HEK293 (cell line): ENCODE measurements around the gene CD37.

Experiments
- CTCF ChIA-PET: fragments of 350-600 bp; formaldehyde crosslinking; extraction: SDS; loops from one replicate; lab custom pipeline; 2021; ENCODE audit warnings: antibody characterized with exemption; lab: Yijun Ruan, JAX
- POLR2A ChIA-PET: fragments of 300-600 bp; formaldehyde crosslinking; extraction: SDS; loops from one replicate; lab custom pipeline; 2020; ENCODE audit warnings: antibody characterized with exemption, inconsistent platforms; lab: Yijun Ruan, JAX
- H3K27ac ChIP-seq: fragments of 200-500 bp; sonication (Bioruptor generic); 2 replicates; pipeline ENCODE4 v1.5.1; 2014; ENCODE audit warnings: low read depth, low read length, control low read depth, inconsistent platforms; ENCODE audit errors: extremely low read depth
- H3K36me3 ChIP-seq, 2 experiments: fragments of 200-500 bp in 1 of 2; sonication (Bioruptor generic) in 1 of 2; 1 replicate in 1 of 2; 2 replicates in 1 of 2; pipeline ENCODE4 v1.5.1; 2014 to 2017; ENCODE audit warnings: inconsistent platforms in 2 of 2, low read length in 2 of 2; ENCODE audit not compliant: control insufficient read depth in 2 of 2, insufficient read depth in 1 of 2
- H3K4me1 ChIP-seq: fragments of 200-500 bp; sonication (Bioruptor generic); 2 replicates; pipeline ENCODE4 v1.5.1; 2014; ENCODE audit warnings: mild to moderate bottlenecking, low read length, inconsistent platforms; ENCODE audit not compliant: control insufficient read depth, insufficient read depth
- H3K4me3 ChIP-seq: 2 replicates; pipeline ENCODE4 v1.5.1; 2011; ENCODE audit warnings: low read depth, mild to moderate bottlenecking, control low read depth, low read length, moderate library complexity
- H3K9me3 ChIP-seq: fragments of 200-500 bp; sonication (Bioruptor generic); 2 replicates; pipeline ENCODE4 v1.5.1; 2014; ENCODE audit warnings: low read depth, low read length, inconsistent platforms; ENCODE audit not compliant: control insufficient read depth, insufficient read depth
- BCL11B ChIP-seq: fragments of 450-650 bp; formaldehyde crosslinking; IDR thresholded peaks from 2 replicates; pipeline ENCODE4 v1.5.1; 2016; ENCODE audit warnings: low read depth, missing biosample characterization, missing genetic modification characterization
- CTCF ChIP-seq: fragments of 450-650 bp; formaldehyde crosslinking; IDR thresholded peaks from 2 replicates; pipeline ENCODE4 v1.5.1; 2016; ENCODE audit warnings: missing biosample characterization, missing genetic modification characterization
- KLF16 ChIP-seq: fragments of 450-650 bp; formaldehyde crosslinking; IDR thresholded peaks from 2 replicates; pipeline ENCODE4 v1.5.1; 2017; ENCODE audit warnings: missing biosample characterization, missing genetic modification characterization
- KLF7 ChIP-seq: fragments of 450-650 bp; formaldehyde crosslinking; IDR thresholded peaks from 2 replicates; pipeline ENCODE4 v1.5.1; 2016; ENCODE audit warnings: missing biosample characterization, missing genetic modification characterization, borderline replicate concordance
- OVOL3 ChIP-seq: fragments of 450-650 bp; formaldehyde crosslinking; IDR thresholded peaks from 2 replicates; pipeline ENCODE4 v1.5.1; 2016; ENCODE audit warnings: missing biosample characterization, missing genetic modification characterization
- PRDM1 ChIP-seq: fragments of 450-650 bp; formaldehyde crosslinking; IDR thresholded peaks from 2 replicates; pipeline ENCODE4; 2016; ENCODE audit warnings: missing biosample characterization, missing genetic modification characterization
- PRDM10 ChIP-seq: fragments of 450-650 bp; formaldehyde crosslinking; IDR thresholded peaks from 2 replicates; pipeline ENCODE4 v1.5.1; 2016; ENCODE audit warnings: missing biosample characterization, missing genetic modification characterization
- SP3 ChIP-seq: fragments of 450-650 bp; formaldehyde crosslinking; IDR thresholded peaks from 2 replicates; pipeline ENCODE4 v1.5.1; 2016; ENCODE audit warnings: missing biosample characterization, missing genetic modification characterization
- ZBTB17 ChIP-seq: fragments of 450-650 bp; formaldehyde crosslinking; IDR thresholded peaks from 2 replicates; pipeline ENCODE4 v1.5.1; 2016; ENCODE audit warnings: missing biosample characterization, missing genetic modification characterization
- ZBTB20 ChIP-seq: fragments of 450-650 bp; formaldehyde crosslinking; IDR thresholded peaks from 2 replicates; pipeline ENCODE4 v1.5.1; 2016; ENCODE audit warnings: missing biosample characterization, missing genetic modification characterization
- ZBTB26 ChIP-seq: fragments of 450-650 bp; formaldehyde crosslinking; optimal IDR thresholded peaks from 2 replicates; pipeline ENCODE3; 2016; ENCODE audit warnings: missing biosample characterization, mild to moderate bottlenecking, missing genetic modification characterization
- ZBTB48 ChIP-seq: fragments of 450-650 bp; formaldehyde crosslinking; IDR thresholded peaks from 2 replicates; pipeline ENCODE4 v1.5.1; 2016; ENCODE audit warnings: missing biosample characterization, missing genetic modification characterization
- ZBTB6 ChIP-seq: fragments of 450-650 bp; formaldehyde crosslinking; IDR thresholded peaks from 2 replicates; pipeline ENCODE4 v1.5.1; 2017; ENCODE audit warnings: missing biosample characterization, missing genetic modification characterization
- ZEB2 ChIP-seq: fragments of 450-650 bp; formaldehyde crosslinking; IDR thresholded peaks from 2 replicates; pipeline ENCODE4 v1.5.1; 2016; ENCODE audit warnings: missing biosample characterization, missing genetic modification characterization
- ZFP69B ChIP-seq: fragments of 450-650 bp; formaldehyde crosslinking; IDR thresholded peaks from 2 replicates; pipeline ENCODE4 v1.5.1; 2016; ENCODE audit warnings: missing biosample characterization, missing genetic modification characterization
- ZNF2 ChIP-seq: fragments of 450-650 bp; formaldehyde crosslinking; IDR thresholded peaks from 2 replicates; pipeline ENCODE4 v1.5.1; 2016; ENCODE audit warnings: missing biosample characterization, missing genetic modification characterization
- ZNF324 ChIP-seq: fragments of 450-650 bp; formaldehyde crosslinking; IDR thresholded peaks from 2 replicates; pipeline ENCODE4 v1.5.1; 2016; ENCODE audit warnings: missing biosample characterization, missing genetic modification characterization
- ZNF335 ChIP-seq: fragments of 450-650 bp; formaldehyde crosslinking; conservative IDR thresholded peaks from 2 replicates; pipeline ENCODE4 v1.5.1; 2016; ENCODE audit warnings: missing biosample characterization, missing genetic modification characterization
- ZNF366 ChIP-seq: fragments of 450-650 bp; formaldehyde crosslinking; conservative IDR thresholded peaks from 2 replicates; pipeline ENCODE4 v1.5.1; 2016; ENCODE audit warnings: missing biosample characterization, missing genetic modification characterization
- ZNF501 ChIP-seq: fragments of 450-650 bp; formaldehyde crosslinking; IDR thresholded peaks from 2 replicates; pipeline ENCODE4 v1.5.1; 2016; ENCODE audit warnings: missing biosample characterization, missing genetic modification characterization
- ZNF555 ChIP-seq: fragments of 450-650 bp; formaldehyde crosslinking; conservative IDR thresholded peaks from 2 replicates; pipeline ENCODE4 v1.5.1; 2017; ENCODE audit warnings: missing biosample characterization, mild to moderate bottlenecking, missing genetic modification characterization, inconsistent platforms
- ZNF600 ChIP-seq: fragments of 450-650 bp; formaldehyde crosslinking; IDR thresholded peaks from 2 replicates; pipeline ENCODE4 v1.5.1; 2016; ENCODE audit warnings: missing biosample characterization, missing genetic modification characterization
- ZNF626 ChIP-seq: fragments of 450-650 bp; sonication (Bioruptor Pico); formaldehyde crosslinking; IDR thresholded peaks from 2 replicates; pipeline ENCODE4 v1.5.1; 2018; ENCODE audit warnings: missing biosample characterization, missing genetic modification characterization, inconsistent platforms
- ZNF629 ChIP-seq: fragments of 450-650 bp; formaldehyde crosslinking; IDR thresholded peaks from 2 replicates; pipeline ENCODE4 v1.5.1; 2017; ENCODE audit warnings: missing biosample characterization, missing genetic modification characterization
- ZXDB ChIP-seq: fragments of 450-650 bp; formaldehyde crosslinking; IDR thresholded peaks from 2 replicates; pipeline ENCODE4 v1.5.1; 2016; ENCODE audit warnings: missing biosample characterization, missing genetic modification characterization
- TF ChIP-seq, protein P1 (sequence below): fragments of 450-650 bp; formaldehyde crosslinking; IDR thresholded peaks from 2 replicates; pipeline ENCODE4 v1.5.1; 2016; ENCODE audit warnings: missing biosample characterization, missing genetic modification characterization

CD37 gene

GRCh38 chr19:49362929-49363267, 27.7 kb downstream of the CD37 start (continued):
- TF ChIP-seq ZNF555 (tag by site-specific recombination) = no peak
- peak; percentile 91 for TF ChIP-seq ZBTB48 (tag by site-specific recombination)
- no peak for TF ChIP-seq ZBTB6
- TF ChIP-seq ZNF626 = no peak
- no peak for TF ChIP-seq ZFP69B (tag by site-specific recombination)

DNA sequence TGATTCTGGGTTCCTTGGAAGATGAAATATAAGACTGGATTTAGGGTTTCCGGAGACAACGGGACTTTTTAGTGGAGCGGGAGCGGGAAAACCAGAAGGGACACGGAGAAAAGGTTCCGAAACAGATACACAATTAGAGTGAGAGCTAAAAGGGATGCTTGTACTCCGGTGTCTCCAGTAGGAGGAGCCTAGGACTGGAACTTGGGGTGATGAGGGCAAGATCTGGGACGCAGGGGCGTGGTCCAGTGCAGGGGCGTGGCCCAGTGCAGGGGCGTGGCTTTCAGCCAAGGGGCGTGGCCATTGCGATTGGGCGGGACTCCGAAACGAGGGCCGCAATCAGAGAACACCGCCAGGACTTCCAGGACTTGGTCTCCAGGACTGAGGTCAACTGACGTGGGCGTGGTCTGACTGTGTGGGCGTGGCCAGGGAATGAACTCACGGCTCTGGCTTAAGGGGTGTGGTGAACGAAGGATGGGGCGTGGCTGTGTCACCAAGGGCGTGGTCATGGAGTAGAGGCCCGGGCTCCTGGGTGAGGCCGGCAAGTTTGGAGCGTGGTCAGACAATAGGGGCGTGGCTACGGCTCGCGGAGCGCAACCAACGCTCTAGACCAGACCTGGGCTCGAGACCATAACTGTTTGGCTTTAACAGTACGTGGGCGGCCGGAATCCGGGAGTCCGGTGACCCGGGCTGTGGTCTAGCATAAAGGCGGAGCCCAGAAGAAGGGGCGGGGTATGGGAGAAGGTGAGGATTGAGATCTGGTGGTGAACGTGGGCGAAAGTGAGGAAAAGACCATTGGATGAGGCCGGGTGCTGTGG, 28.3 kb downstream of the CD37 start, which contains the start of gene DKKL1:
Gene DKKL1, plus strand, starts transcription at position 610 of the 815 bp plus-strand sequence. Its CDS starts 122 bp downstream, at position 732.
- Histone ChIP-seq H3K9me3 (no peaks in the 10 kb centered on the region), H3K4me1 (peaks cover 14% of the 10 kb centered on the region), H3K36me3 (peaks cover 6 to 8% of the 10 kb centered on the region in 2 experiments; a peak in 2 of 3 replicates), H3K27ac (peak within 1 kb of the TSS; percentile 52; the same call in 1 of the 2 replicates), H3K4me3 (peak within 1 kb of the TSS; percentile 77)
- ChIA-PET POLR2A (interaction anchor here (0.7 to 2.0 kb wide), 6 partner anchors 79 to 339 kb away, joined by 3 to 6 read pairs (median 3); partner anchors contain the start of gene ALDH16A1), CTCF (interaction anchor here (0.6 to 1.0 kb wide), 4 partner anchors 12 to 136 kb away, joined by 3 to 4 read pairs (median 3); no protein-coding TSS in a partner anchor)
- TF ChIP-seq, protein P1, sequence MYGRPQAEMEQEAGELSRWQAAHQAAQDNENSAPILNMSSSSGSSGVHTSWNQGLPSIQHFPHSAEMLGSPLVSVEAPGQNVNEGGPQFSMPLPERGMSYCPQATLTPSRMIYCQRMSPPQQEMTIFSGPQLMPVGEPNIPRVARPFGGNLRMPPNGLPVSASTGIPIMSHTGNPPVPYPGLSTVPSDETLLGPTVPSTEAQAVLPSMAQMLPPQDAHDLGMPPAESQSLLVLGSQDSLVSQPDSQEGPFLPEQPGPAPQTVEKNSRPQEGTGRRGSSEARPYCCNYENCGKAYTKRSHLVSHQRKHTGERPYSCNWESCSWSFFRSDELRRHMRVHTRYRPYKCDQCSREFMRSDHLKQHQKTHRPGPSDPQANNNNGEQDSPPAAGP (tag by site-specific recombination) = 0 out of 2 replicates have a peak, but pooled peaks have one; percentile 28
- TF ChIP-seq SP3 (tag by site-specific recombination) = peak; percentile 99
- TF ChIP-seq PRDM10 (tag by site-specific recombination) = peak; percentile 83
- 0 out of 2 replicates have a peak, but pooled peaks have one; percentile 36 for TF ChIP-seq ZNF501
- TF ChIP-seq ZNF629 (tag by site-specific recombination) = no peak
- TF ChIP-seq CTCF (tag by site-specific recombination) = peak; percentile 46
- TF ChIP-seq BCL11B (tag by site-specific recombination) = peak; percentile 18; the same call in 1 of the 2 replicates
- peak; percentile 16 for TF ChIP-seq ZBTB26 (tag by site-specific recombination)
- no peak for TF ChIP-seq ZNF324
- TF ChIP-seq ZBTB20 (tag by site-specific recombination) = peak; percentile 18; the same call in 1 of the 2 replicates
- no peak; the same call in 1 of the 2 replicates for TF ChIP-seq ZXDB (tag by site-specific recombination)
- TF ChIP-seq ZNF335 (tag by site-specific recombination) = peak; percentile 19; the same call in 1 of the 2 replicates
- TF ChIP-seq KLF16 (tag by site-specific recombination) = 0 out of 2 replicates have a peak, but pooled peaks have one; percentile 65
- peak; percentile 56; the same call in 1 of the 2 replicates for TF ChIP-seq ZBTB17 (tag by site-specific recombination)
- peak; percentile 85 for TF ChIP-seq PRDM1 (tag by site-specific recombination)
- TF ChIP-seq KLF7 (tag by site-specific recombination) = peak; percentile 16; the same call in 1 of the 2 replicates
- peak; percentile 53; the same call in 1 of the 2 replicates for TF ChIP-seq ZNF600 (tag by site-specific recombination)
- 0 out of 2 replicates have a peak, but pooled peaks have one; percentile 30 for TF ChIP-seq ZNF366
- TF ChIP-seq ZEB2 (tag by site-specific recombination) = 0 out of 2 replicates have a peak, but pooled peaks have one; percentile 15
- no peak for TF ChIP-seq OVOL3 (tag by site-specific recombination)
- TF ChIP-seq ZNF2 (tag by site-specific recombination) = no peak
